Endometrium (tissue), 2 donors: ENCODE results near the gene SAP30BP.
"Not testable (repeated sequence)": the region's sequence is repeated elsewhere in the genome, so short reads cannot be mapped to it uniquely, and the experiment has no call there.

Experiments used
- FAIRE-seq: peaks from 2 replicates; lab custom pipeline; 2012; peaks lifted over from hg19 to GRCh38; lab: Jason Lieb, UNC
- donor health status: control.
- donor health status: control.

SAP30BP gene

GRCh38 chr17:75634376-75634740 lies 32.8 kb upstream of the SAP30BP start:
- no peak for FAIRE-seq

DNA sequence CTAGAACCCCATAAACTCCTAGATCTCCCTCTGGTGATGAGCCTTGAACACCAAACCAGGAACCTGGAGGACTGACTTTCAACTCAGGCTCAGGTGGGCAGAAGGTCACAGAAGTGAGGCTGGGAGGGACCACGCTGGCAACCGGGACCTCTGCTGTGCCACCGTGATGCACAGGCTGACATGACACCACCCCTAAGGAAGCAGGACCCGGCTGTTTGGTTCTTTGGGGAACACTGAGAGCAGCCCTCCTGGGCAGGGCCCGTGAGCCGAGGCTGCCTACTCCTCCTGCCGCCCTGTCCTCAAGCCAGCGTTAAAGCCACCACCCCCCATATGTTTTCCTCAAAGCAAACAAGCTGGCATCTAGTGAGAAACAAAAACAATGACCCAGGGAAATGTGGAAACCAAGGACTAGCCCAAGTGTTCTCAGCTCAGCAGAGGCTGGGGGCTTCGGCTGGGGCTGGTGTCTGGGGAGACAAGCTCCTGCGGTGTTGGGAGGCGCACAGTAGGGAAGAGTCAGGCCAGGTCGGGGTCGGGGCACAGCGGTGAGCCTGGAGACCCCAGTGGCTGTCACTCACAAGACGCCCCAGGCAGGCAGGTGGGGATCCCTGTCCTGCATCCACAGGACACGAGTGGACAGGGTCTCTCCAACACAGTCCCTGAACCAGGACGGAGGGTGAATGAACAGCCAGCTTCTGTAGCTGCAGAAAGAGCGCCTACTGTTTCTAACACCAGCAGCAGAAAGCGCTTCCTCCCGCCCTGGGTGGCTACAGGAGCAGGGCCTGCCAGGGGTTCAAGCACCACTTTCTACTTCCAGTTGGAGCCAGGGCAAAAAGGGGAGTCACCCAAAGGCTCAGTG lies 32.2 kb upstream of the SAP30BP start:
- no peak for FAIRE-seq

DNA sequence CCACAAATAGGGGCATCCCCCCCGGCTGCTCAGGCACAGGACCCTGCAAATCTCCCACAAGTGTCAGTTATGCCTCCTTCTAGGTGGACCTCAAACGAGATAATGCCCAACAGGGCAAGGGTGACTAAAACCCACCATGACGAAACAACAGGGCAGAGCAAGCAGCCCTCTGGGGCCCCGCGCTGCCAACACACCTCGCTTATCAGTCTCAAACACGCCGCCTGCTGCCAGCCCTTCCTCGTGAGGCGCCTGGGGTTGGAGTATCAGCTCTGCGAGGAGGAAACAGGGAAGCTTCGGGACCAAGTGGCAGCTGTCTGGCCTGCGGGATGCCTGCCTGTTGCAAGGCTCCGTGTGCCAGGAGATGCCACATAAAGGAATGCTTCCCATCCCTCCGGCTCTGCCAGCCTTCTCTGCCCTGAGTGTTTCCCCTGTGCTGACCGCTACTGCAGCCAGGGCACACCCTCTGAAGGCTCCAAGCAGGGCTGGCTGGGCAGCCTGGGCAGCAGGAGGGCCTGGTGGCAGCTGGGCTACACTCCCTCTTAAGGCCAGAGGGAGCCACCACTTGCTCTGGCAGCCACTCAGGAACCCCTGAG lies 31.4 kb upstream of the SAP30BP start:
- FAIRE-seq = no peak

- no peak for FAIRE-seq
These were observed 30.6 kb upstream of the SAP30BP start for GRCh38 chr17:75636381-75637142.

GRCh38 chr17:75637143-75637538 lies 30.0 kb upstream of the SAP30BP start:
- FAIRE-seq = no peak

DNA sequence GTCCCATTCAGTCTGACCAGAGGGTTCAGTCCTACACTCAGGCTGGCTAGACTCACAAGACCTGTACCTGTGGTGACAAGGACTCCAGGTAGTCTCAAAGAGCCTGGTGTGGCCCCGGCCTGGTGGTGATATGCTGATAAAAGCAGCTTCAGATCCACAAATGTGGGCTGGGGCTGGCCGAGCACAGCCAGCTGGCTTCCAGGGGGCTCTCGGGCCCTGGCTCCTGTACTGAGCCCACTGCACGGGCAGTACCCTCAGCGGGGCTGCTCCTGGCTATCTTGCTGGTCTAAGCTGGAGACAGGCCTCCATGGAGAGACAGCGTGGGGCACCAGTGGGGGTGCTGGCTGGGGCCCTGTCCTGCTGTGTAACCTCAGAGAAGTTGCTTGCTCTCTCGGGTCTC lies 29.6 kb upstream of the SAP30BP start:
- no peak for FAIRE-seq

GRCh38 chr17:75638039-75638438 lies 29.1 kb upstream of the SAP30BP start:
- FAIRE-seq = not testable (repeated sequence)

GRCh38 chr17:75638893-75639292 lies 28.2 kb upstream of the SAP30BP start:
- no peak for FAIRE-seq

DNA sequence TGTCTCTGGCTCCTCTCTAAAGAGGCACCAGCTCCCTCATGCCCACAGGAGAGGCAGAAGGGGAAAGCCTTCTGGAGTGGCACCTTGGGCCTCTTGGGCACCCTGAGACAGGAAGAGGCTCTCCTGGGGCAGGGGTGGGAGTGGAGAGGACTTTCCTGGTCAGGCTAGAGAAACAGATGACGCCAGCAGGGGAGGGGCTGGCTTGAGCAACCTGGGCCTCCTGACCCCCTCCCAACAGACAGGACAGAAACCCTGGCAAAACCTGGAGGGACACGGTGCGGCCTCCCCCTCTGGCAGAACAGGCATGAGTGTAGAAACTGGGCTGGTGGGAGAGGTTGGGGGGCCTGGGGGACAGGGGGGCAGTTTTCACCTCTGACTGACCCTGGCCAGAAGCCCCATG lies 27.8 kb upstream of the SAP30BP start:
- no peak for FAIRE-seq

DNA sequence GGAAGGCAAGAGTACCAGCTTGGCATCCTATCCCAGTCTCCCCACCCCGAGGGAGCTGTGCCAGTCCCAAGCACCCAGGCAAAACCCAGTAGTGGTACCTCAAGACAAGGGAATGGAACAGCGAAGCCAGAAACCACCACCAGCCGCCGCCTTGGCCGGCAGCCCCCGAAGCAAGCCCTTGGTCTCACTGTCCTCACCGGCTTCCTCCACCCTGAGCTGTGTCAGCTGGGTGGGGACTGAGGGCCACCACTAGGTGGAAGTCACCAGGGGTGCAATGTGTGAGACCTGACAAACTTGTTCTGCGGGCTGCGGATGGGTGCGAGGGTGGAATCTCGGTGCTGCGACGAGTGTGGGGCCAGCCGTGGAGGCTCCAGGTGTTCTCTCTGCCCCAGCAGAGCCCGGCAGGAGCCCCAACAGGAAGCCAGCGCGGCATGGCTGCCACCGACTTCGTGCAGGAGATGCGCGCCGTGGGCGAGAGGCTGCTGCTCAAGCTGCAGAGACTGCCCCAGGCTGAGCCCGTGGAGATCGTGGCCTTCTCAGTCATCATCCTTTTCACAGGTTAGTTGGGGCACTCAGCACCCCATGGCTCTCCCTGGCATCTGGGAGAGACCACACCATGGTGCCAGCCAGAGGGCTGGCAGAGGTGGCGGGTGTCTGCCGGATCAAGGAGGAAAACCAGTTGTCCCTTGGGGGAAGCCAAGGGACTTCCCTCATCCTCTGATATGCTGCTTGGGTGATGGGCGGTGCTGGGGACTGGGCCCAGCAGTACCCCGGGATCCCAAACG lies 27.2 kb upstream of the SAP30BP start:
- FAIRE-seq = no peak

- FAIRE-seq = no peak
These were observed 26.5 kb upstream of the SAP30BP start for GRCh38 chr17:75640556-75641119.

DNA sequence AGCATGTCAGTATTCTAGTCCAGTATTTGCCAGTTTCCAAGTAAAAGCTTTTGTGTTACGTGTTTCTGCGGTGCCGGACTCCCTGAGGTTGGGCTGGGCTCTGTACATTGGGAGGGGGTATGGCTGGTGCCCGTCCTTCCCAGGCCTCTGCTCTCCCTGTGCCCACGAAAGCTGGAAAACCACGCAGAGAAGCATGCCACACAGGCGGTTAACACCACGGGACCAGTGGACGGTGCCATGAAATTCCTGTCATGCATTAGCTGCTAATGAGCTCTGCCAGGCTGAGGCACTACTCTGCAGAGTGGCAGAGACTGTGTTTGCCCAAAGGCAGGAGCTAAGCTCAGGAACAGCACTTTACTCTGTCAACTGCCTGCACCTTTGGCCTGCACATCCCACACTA lies 25.8 kb upstream of the SAP30BP start:
- no peak for FAIRE-seq

GRCh38 chr17:75642182-75642783 lies 24.9 kb upstream of the SAP30BP start:
- FAIRE-seq = no peak

DNA sequence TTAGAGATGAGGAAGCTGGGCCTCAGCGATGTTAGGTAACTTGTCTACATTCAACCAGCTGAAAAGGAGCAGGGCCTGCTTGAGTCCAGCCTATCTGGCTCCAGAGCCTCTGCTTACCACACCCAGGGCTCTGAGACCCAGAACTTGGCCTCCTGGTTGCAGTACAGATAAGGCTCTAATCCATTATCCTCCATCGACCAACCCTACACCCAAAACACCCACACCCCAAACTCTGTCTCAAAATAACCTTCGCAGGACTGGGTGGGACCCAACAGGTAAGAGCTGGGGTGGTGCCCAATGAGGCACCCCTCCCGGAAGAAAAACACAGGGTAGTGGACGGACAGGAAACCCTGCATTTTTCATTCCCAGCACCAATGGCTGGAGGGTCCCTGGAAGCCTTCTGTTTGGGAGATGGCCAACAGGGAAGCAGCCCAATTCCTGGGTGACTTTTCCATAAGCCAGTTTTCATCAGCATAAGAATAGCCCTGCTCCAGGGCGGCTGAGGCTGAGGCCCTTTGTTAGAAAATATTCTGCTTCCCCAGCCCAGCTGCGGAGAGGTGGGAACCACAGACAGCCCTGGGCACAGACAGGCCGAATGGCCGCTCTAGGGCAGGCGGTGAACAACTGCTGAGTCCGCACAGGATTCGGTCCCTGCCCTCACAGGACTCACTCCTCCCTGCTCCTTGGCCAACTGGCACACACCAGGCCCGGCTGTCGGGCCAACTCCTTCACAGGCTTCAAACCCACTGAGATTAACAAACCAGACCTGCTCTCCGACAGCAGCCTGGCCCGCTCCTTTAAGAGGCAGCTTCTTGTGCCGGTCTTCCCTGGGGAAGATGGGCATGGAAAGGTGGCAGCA lies 24.1 kb upstream of the SAP30BP start:
- FAIRE-seq = no peak

GRCh38 chr17:75643643-75644017 lies 23.5 kb upstream of the SAP30BP start:
- no peak for FAIRE-seq

- FAIRE-seq = no peak
These were observed 21.6 kb upstream of the SAP30BP start for GRCh38 chr17:75645501-75645888.

DNA sequence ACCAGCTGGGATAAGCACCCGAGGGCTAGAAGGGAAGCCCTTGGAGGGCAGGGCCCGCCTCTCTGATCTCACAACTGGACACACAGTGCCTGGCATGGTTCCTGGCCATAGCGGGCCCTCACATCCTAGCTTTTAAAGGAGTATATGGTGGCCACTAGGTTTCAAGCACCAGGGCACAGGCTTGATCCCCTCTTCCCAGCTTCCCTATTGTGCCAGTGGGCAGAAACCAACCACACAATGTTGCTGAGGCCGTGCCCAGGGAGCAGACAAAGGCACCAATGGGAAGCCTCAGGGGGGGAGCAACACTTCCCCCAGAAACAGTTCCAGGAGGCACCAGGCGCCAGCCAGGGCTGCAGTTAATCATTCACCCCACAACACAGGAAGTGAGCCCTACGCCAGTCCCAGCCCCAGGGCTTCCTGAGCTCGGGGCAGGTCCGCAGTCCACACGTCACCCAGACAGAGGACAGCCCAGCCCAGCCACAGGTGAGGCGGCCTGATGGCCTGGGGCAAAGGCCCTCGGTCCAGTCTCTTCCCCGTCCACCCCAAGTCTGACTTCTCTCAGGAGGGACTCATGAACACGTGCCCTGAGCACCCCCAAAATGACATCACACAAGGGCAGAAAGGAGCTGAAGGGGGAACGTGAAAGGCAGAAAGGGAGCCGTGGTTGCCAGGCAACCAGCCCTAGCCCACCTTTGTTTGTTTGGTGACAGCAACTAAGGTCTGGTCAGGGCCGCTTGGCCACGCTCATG lies 21.1 kb upstream of the SAP30BP start:
- no peak for FAIRE-seq

GRCh38 chr17:75646638-75646992 lies 20.5 kb upstream of the SAP30BP start:
- FAIRE-seq = no peak

- FAIRE-seq = no peak
These were observed 20.1 kb upstream of the SAP30BP start for GRCh38 chr17:75647061-75647460.

DNA sequence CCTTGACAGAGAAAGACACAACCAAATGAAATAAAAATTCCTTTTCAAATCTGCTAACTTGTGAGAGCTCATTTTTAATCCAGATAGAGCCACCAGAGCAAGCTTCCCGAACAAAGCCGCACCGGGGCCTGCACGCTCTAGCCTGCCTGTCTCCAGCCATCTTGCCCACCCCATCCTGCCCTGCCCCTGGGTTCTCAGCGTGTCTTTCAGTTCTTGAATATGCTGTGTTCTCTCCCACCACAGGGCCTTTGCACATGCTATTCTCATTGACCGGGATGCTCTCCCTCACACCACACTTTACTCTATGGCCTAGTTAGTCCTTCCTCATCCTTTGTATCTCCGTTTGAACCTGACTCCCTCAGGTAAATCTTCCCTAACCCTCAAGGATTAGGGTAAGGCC lies 19.2 kb upstream of the SAP30BP start:
- no peak for FAIRE-seq
